Testis (tissue), 3 donors: ENCODE results near the gene MRPL50. TPM values are rescaled to one million over a fixed set of nuclear protein-coding genes. Genes with fewer than 3 reads are reported as not detected.

Source experiments
- DNase-seq: peaks from one replicate; pipeline ENCODE4 v3.0.0-alpha.2; 2019
- H3K27ac ChIP-seq, 2 donors: fragments of 200-600 bp; sonication (generic); one replicate each; pipeline ENCODE4 v1.5.1; 2019
- H3K27me3 ChIP-seq: fragments of 200-600 bp; sonication (generic); one replicate; pipeline ENCODE4 v1.5.1; 2019
- H3K36me3 ChIP-seq: fragments of 200-600 bp; sonication (generic); one replicate; pipeline ENCODE4 v1.5.1; 2017; ENCODE audit warnings: low read depth; ENCODE audit errors: missing control alignments
- H3K4me1 ChIP-seq: fragments of 200-600 bp; sonication (generic); one replicate; pipeline ENCODE4 v1.5.1; 2019
- H3K4me3 ChIP-seq, 2 donors: fragments of 200-600 bp; sonication (generic); one replicate each; pipeline ENCODE4 v1.5.1; 2017 to 2019
- H3K9me3 ChIP-seq: fragments of 200-600 bp; sonication (generic); one replicate; pipeline ENCODE4 v1.5.1; 2017
- CTCF ChIP-seq, 3 experiments: fragments of 450-650 bp in 2 of 3; fragments of 200-600 bp in 1 of 3; sonication (generic) in 1 of 3; IDR thresholded peaks; one replicate each; pipeline ENCODE4 v1.5.1; 2016 to 2019; ENCODE audit warnings: antibody characterized with exemption in 3 of 3, mild to moderate bottlenecking in 2 of 3, moderate library complexity in 1 of 3
- POLR2A ChIP-seq: fragments of 450-650 bp; IDR thresholded peaks from one replicate; pipeline ENCODE4 v1.6.1; 2017; ENCODE audit warnings: antibody characterized with exemption, mild to moderate bottlenecking, moderate library complexity
- WGBS, 2 donors: methylation state at CpG; one replicate each; pipeline ENCODE4 v1.1.5; 2018; 5-methylcytosine and 5-hydroxymethylcytosine counted together
- intact Hi-C: fragments of 100-400 bp; cut with DNase I; formaldehyde crosslinking; loops from one replicate; pipeline ENCODE4 v1.15.1; 2023; ENCODE audit warnings: low total_unique reads
- polyA plus RNA-seq: library from polyadenylated mRNA; stranded (reverse); fragments of 350-450 nt; fragmentation: Illumina TruSeq; extraction: RNeasy Lipid Tissue Mini Kit (QIAGEN cat#74804); gene quantifications from one replicate; pipeline ENCODE4 v1.2.3, GENCODE V29; 2014; ENCODE audit warnings: low read depth, low replicate concordance; ENCODE audit not compliant: insufficient read depth
- total RNA-seq, 2 donors: library from RNA; depleted of rRNA; stranded (reverse); fragments of >200 nt; gene quantifications; one replicate each; pipeline ENCODE4 v1.2.3, GENCODE V29; 2016

MRPL50 gene
- total and polyA plus RNA-seq, 3 donors from 2014 or later = 10.5 to 18.3 (median 15.4) TPM

- Histone ChIP-seq H3K9me3 (no peaks in the 10 kb centered on the region), H3K4me1 (peaks cover 4% of the 10 kb centered on the region), H3K36me3 (no peaks in the 10 kb centered on the region), H3K27me3 (no peaks in the 10 kb centered on the region), H3K4me3 (no peak within 1 kb of the TSS), H3K27ac (no peak within 1 kb of the TSS)
- 62 to 74% methylated on average over 2 of the region's 2 CpGs for WGBS, 2 donors
- intact Hi-C loops = no loop called here
- TF ChIP-seq POLR2A = no peak
- TF ChIP-seq CTCF (IDR thresholded peaks at IDR 0.05) = no peak
- DNase-seq = no peak
These were observed 37.2 kb upstream of the MRPL50 start, which contains the start of gene ALDOB for GRCh38 chr9:101435601-101436079. TSS of gene ALDOB (minus strand) at chr9:101435774. CDS start at chr9:101430887, 4,887 bp downstream.

- intact Hi-C loops = no loop called here
These were observed 36.6 kb upstream of the MRPL50 start for GRCh38 chr9:101434998-101435397.

GRCh38 chr9:101433229-101433628 is 34.8 kb upstream of the MRPL50 start:
- Histone ChIP-seq H3K4me3 (no peak overlapping the region), H3K36me3 (no peaks in the 10 kb centered on the region), H3K9me3 (no peaks in the 10 kb centered on the region), H3K4me1 (peaks cover 3% of the 10 kb centered on the region), H3K27me3 (no peaks in the 10 kb centered on the region), H3K27ac (no peak overlapping the region)
- intact Hi-C loops = no loop called here
- no peak for DNase-seq
- 84 to 85% methylated on average over 3 of the region's 3 CpGs for WGBS, 2 donors
- TF ChIP-seq POLR2A (no peak), CTCF (IDR thresholded peaks at IDR 0.05) (no peak)

More at GRCh38 chr9:101434998-101435397, 36.6 kb upstream of the MRPL50 start:
- WGBS, 2 donors = 69 to 70% methylated on average over 3 of the region's 3 CpGs
- Histone ChIP-seq H3K36me3 (no peaks in the 10 kb centered on the region), H3K27ac (no peak overlapping the region), H3K4me1 (peaks cover 4% of the 10 kb centered on the region), H3K27me3 (no peaks in the 10 kb centered on the region), H3K4me3 (no peak overlapping the region), H3K9me3 (no peaks in the 10 kb centered on the region)
- DNase-seq = no peak
- TF ChIP-seq POLR2A (no peak), CTCF (IDR thresholded peaks at IDR 0.05) (no peak)

GRCh38 chr9:101432740-101433139 is 34.3 kb upstream of the MRPL50 start:
- Histone ChIP-seq H3K4me1 (no peaks in the 10 kb centered on the region), H3K27ac (no peak overlapping the region), H3K9me3 (no peaks in the 10 kb centered on the region), H3K36me3 (no peaks in the 10 kb centered on the region), H3K4me3 (no peak overlapping the region), H3K27me3 (no peaks in the 10 kb centered on the region)
- intact Hi-C loops = no loop called here
- DNase-seq = no peak
- TF ChIP-seq POLR2A = no peak
- TF ChIP-seq CTCF (IDR thresholded peaks at IDR 0.05) = no peak
- WGBS, 2 donors = 52 to 76% methylated on average over 1 of the region's 1 CpG

GRCh38 chr9:101432171-101432570 is 33.8 kb upstream of the MRPL50 start:
- H3K27me3 ChIP-seq = no peaks in the 10 kb centered on the region
- DNase-seq = no peak
- TF ChIP-seq CTCF (IDR thresholded peaks at IDR 0.05) (no peak), POLR2A (no peak)
- no peaks in the 10 kb centered on the region for H3K4me1 ChIP-seq
- no peaks in the 10 kb centered on the region for H3K9me3 ChIP-seq
- H3K4me3 ChIP-seq = no peak overlapping the region
- no peaks in the 10 kb centered on the region for H3K36me3 ChIP-seq
- no peak overlapping the region for H3K27ac ChIP-seq
- intact Hi-C loops = no loop called here
